Measurements from ENCODE around the gene PMCH. TPM values are rescaled to one million over a fixed set of nuclear protein-coding genes. Genes with fewer than 3 reads are reported as not detected.

The PMCH gene
- polyA plus RNA-seq, 1 of the 3 experiments (the other 2 are of a cell fraction), result not detected

DNA sequence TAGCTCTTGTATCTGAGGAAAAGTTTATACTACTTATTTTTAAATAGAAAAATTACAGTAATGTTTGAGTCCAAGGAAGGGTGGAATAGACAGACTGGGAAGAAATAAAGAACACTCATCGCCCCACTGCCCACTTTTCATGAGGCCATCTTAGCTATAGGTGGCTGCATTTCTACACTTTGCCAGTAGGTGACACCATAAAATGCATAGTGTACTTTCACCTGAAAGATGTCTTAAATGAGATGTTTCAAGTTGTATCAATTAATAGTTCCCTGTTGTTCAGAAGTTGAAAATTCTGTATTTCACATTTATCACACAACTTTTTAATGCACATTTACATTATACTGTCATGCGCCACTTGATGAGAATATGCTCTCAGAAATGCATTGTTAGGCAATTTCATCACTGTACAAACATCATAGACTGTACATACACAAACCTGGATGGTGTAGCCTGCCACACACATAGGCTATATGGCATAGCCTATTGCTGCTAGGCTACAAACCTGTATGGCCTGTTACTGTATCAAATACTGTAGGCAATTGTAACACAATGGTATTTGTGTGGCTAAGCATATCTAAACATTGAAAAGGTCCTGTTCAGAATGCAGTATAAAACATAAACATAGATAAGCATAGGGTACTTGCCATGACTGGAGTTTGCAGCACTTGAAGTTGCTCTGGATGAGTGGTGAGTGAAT, 27.6 kb downstream of the PMCH start:
- POLR2A ChIA-PET, result no interaction called here
- Histone ChIP-seq H3K4me1 (ENCODE audit: control insufficient read depth in 1 of 2, insufficient read depth in 2 of 2, low read depth in 1 of 2, low read length in 1 of 2) (0 out of 4 replicates have a peak, but pooled peaks cover 0 to 9% of the 10 kb centered on the region in 2 experiments), H3K9me3 (no peaks in the 10 kb centered on the region), H3K27me3 (ENCODE audit: insufficient read depth) (no peaks in the 10 kb centered on the region), H3K36me3 (replicated peaks in 1 of 2; ENCODE audit: control insufficient read depth in 1 of 2, insufficient read depth in 2 of 2, low read length in 1 of 2) (peaks cover 2 to 5% of the 10 kb centered on the region in 2 experiments), H4K20me1 (ENCODE audit: insufficient read depth) (no peaks in the 10 kb centered on the region), H2AFZ (ENCODE audit: low read depth) (no peak overlapping the region), H3K9me2 (no peaks in the 10 kb centered on the region), H3K9ac (no peak overlapping the region), H3F3A (replicated peaks; ENCODE audit: insufficient read depth) (peaks cover 4% of the 10 kb centered on the region), H3K79me2 (ENCODE audit: insufficient read depth) (no peaks in the 10 kb centered on the region), H3K4me3 (ENCODE audit: low read depth in 2 of 2, low read length in 1 of 2) (no peak overlapping the region), H3K4me2 (no peak overlapping the region), H3K27ac (ENCODE audit: low read depth in 2 of 2, low read length in 1 of 2) (no peak overlapping the region)
- TF ChIP-seq TAF1 (IDR thresholded peaks at IDR 0.05; ENCODE audit: borderline replicate concordance, low read depth, low read length) (no peak), SMC3 (IDR thresholded peaks at IDR 0.05; ENCODE audit: low read depth, low read length) (peak; percentile 62), RAD21 (IDR thresholded peaks at IDR 0.05; ENCODE audit: low read length) (peak; percentile 68)
- TF ChIP-seq, protein P1, sequence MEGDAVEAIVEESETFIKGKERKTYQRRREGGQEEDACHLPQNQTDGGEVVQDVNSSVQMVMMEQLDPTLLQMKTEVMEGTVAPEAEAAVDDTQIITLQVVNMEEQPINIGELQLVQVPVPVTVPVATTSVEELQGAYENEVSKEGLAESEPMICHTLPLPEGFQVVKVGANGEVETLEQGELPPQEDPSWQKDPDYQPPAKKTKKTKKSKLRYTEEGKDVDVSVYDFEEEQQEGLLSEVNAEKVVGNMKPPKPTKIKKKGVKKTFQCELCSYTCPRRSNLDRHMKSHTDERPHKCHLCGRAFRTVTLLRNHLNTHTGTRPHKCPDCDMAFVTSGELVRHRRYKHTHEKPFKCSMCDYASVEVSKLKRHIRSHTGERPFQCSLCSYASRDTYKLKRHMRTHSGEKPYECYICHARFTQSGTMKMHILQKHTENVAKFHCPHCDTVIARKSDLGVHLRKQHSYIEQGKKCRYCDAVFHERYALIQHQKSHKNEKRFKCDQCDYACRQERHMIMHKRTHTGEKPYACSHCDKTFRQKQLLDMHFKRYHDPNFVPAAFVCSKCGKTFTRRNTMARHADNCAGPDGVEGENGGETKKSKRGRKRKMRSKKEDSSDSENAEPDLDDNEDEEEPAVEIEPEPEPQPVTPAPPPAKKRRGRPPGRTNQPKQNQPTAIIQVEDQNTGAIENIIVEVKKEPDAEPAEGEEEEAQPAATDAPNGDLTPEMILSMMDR (IDR thresholded peaks at IDR 0.05), result peak; percentile 73
- 89% methylated on average over 2 of the region's 2 CpGs for WGBS (ENCODE audit: low lambda C conversion rate)
- CTCF ChIA-PET, result interaction anchor here (0.7 to 1.8 kb wide), 9 partner anchors 9 to 313 kb away, joined by 3 to 8 read pairs (median 4); no protein-coding TSS in a partner anchor
- DNase-seq, result peak; percentile 24

DNA sequence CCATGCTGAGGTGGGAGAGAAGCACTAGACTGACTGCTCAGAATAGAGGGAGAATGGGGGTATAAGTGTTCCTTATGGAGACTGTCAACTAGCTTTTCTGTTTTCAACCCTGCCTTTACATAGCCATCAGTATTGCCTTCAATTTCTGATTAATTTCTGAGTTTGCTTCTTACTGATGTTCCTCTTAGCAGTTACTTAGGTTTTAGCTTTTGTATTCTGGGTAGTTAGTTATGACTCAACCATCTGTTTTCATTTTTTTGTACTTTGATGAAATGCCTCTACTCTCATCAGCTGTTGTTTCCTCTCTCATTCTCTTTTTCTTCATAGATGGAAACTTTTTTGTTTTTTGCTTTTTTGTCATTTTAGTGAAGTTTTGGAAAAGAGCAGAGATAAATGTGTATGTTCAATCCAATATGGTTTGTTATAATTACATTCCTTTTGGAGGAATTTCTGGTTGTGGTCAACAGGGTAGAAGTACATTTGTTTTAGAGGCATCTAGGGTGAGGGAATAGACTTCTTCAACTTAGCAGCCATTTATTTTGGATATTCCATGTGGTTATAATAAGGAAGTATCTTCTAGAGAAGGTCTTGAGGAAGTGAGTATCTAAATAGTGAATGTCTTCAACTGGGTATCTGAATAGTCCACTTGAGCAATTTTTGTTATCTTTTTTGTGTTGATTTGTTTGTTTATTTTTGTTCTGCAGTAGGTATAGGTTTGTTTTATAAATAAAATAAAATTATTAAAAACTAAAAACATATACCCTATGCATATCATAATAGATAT, 29.6 kb downstream of the PMCH start:
- Histone ChIP-seq H2AFZ (ENCODE audit: low read depth) (no peak overlapping the region; the same call in 1 of the 2 replicates), H4K20me1 (ENCODE audit: insufficient read depth) (no peaks in the 10 kb centered on the region), H3K27ac (ENCODE audit: low read depth in 2 of 2, low read length in 1 of 2) (peak overlapping the region in 1 of 2 experiments; percentile 14; a peak in 1 of 4 replicates), H3K9me3 (no peaks in the 10 kb centered on the region), H3K27me3 (ENCODE audit: insufficient read depth) (no peaks in the 10 kb centered on the region), H3K79me2 (ENCODE audit: insufficient read depth) (no peaks in the 10 kb centered on the region), H3K4me3 (ENCODE audit: low read depth in 2 of 2, low read length in 1 of 2) (no peak overlapping the region), H3K4me2 (no peak overlapping the region), H3K4me1 (ENCODE audit: control insufficient read depth in 1 of 2, insufficient read depth in 2 of 2, low read depth in 1 of 2, low read length in 1 of 2) (0 out of 4 replicates have a peak, but pooled peaks cover 0 to 9% of the 10 kb centered on the region in 2 experiments), H3K9ac (no peak overlapping the region), H3K9me2 (no peaks in the 10 kb centered on the region), H3F3A (replicated peaks; ENCODE audit: insufficient read depth) (peaks cover 4% of the 10 kb centered on the region), H3K36me3 (replicated peaks in 1 of 2; ENCODE audit: control insufficient read depth in 1 of 2, insufficient read depth in 2 of 2, low read length in 1 of 2) (peaks cover 5 to 6% of the 10 kb centered on the region in 2 experiments)
- POLR2A ChIA-PET, result no interaction called here
- TF ChIP-seq, protein P2, sequence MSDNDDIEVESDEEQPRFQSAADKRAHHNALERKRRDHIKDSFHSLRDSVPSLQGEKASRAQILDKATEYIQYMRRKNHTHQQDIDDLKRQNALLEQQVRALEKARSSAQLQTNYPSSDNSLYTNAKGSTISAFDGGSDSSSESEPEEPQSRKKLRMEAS (IDR thresholded peaks at IDR 0.05; ENCODE audit: low read depth), result no peak
- TF ChIP-seq RCOR1 (IDR thresholded peaks at IDR 0.05; ENCODE audit: low read length), result no peak
- TF ChIP-seq, protein P3, sequence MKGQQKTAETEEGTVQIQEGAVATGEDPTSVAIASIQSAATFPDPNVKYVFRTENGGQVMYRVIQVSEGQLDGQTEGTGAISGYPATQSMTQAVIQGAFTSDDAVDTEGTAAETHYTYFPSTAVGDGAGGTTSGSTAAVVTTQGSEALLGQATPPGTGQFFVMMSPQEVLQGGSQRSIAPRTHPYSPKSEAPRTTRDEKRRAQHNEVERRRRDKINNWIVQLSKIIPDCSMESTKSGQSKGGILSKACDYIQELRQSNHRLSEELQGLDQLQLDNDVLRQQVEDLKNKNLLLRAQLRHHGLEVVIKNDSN (IDR thresholded peaks at IDR 0.05; ENCODE audit: borderline replicate concordance, low read depth), result no peak
- TF ChIP-seq TAF1 (IDR thresholded peaks at IDR 0.05; ENCODE audit: borderline replicate concordance, low read depth, low read length), result no peak
- TF ChIP-seq, protein P4, sequence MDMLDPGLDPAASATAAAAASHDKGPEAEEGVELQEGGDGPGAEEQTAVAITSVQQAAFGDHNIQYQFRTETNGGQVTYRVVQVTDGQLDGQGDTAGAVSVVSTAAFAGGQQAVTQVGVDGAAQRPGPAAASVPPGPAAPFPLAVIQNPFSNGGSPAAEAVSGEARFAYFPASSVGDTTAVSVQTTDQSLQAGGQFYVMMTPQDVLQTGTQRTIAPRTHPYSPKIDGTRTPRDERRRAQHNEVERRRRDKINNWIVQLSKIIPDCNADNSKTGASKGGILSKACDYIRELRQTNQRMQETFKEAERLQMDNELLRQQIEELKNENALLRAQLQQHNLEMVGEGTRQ (IDR thresholded peaks at IDR 0.05; ENCODE audit: borderline replicate concordance, low read depth, low read length), result no peak
- no peak for TF ChIP-seq GABPA (IDR thresholded peaks at IDR 0.05; ENCODE audit: low read depth)
- TF ChIP-seq POLR2AphosphoS5 (IDR thresholded peaks at IDR 0.05; ENCODE audit: low read depth, low read length), result no peak
- no peak for TF ChIP-seq RAD21 (IDR thresholded peaks at IDR 0.05; ENCODE audit: low read length)
- TF ChIP-seq ELF1 (IDR thresholded peaks at IDR 0.05), result no peak
- CTCF ChIA-PET, result no interaction called here
- no peak for DNase-seq
